Neural progenitor cell (in vitro differentiated cells): ENCODE results near the gene SUPT3H. TPM values are rescaled to one million over a fixed set of nuclear protein-coding genes. Genes with fewer than 3 reads are reported as not detected.

ENCODE experiments used
- DNase-seq: peaks from one replicate; pipeline ENCODE4 v3.0.0-alpha.2; 2016; ENCODE audit warnings: low spot score
- H2AFZ ChIP-seq: fragments of 200-600 bp; sonication (generic); replicated peaks from 2 replicates; pipeline ENCODE4 v1.6.1; 2016; ENCODE audit warnings: antibody characterized with exemption
- H3F3A ChIP-seq: fragments of 200-600 bp; sonication (generic); 2 replicates; pipeline ENCODE4 v1.6.1; 2016; ENCODE audit warnings: antibody characterized with exemption, low read depth
- H3K27ac ChIP-seq: fragments of 200-600 bp; sonication (generic); 2 replicates; pipeline ENCODE4 v1.5.1; 2016; ENCODE audit warnings: mild to moderate bottlenecking
- H3K27me3 ChIP-seq: fragments of 200-600 bp; sonication (generic); 2 replicates; pipeline ENCODE4 v1.6.1; 2016; ENCODE audit warnings: mild to moderate bottlenecking, moderate library complexity
- H3K36me3 ChIP-seq: fragments of 200-600 bp; sonication (generic); 2 replicates; pipeline ENCODE4 v1.5.1; 2016
- H3K4me1 ChIP-seq: fragments of 200-600 bp; sonication (generic); 2 replicates; pipeline ENCODE4 v1.6.1; 2016; ENCODE audit warnings: mixed run types
- H3K4me2 ChIP-seq: fragments of 200-600 bp; sonication (generic); 2 replicates; pipeline ENCODE4 v1.6.1; 2016
- H3K4me3 ChIP-seq: fragments of 200-600 bp; sonication (generic); 2 replicates; pipeline ENCODE4 v1.5.1; 2016
- H3K79me2 ChIP-seq: fragments of 200-600 bp; sonication (generic); 2 replicates; pipeline ENCODE4 v1.6.1; 2016; ENCODE audit warnings: low read depth
- H3K9ac ChIP-seq: fragments of 200-600 bp; sonication (generic); 2 replicates; pipeline ENCODE4 v1.6.1; 2016
- H3K9me3 ChIP-seq: fragments of 200-600 bp; sonication (generic); 2 replicates; pipeline ENCODE4 v1.5.1; 2016; ENCODE audit warnings: low read depth
- H4K20me1 ChIP-seq: fragments of 200-600 bp; sonication (generic); 2 replicates; pipeline ENCODE4 v1.6.1; 2016; ENCODE audit warnings: low read depth
- H3K27ac Mint-ChIP-seq: 3 replicates; pipeline ENCODE4 v1.8.0; 2021; ENCODE audit warnings: mixed read lengths
- H3K27me3 Mint-ChIP-seq: 2 replicates; pipeline ENCODE4 v1.8.0; 2022; ENCODE audit warnings: low read depth, mild to moderate bottlenecking, inconsistent platforms, moderate library complexity, mixed read lengths; ENCODE audit not compliant: insufficient read depth
- H3K36me3 Mint-ChIP-seq: 3 replicates; pipeline ENCODE4 v1.8.0; 2021; ENCODE audit warnings: mixed read lengths
- H3K4me1 Mint-ChIP-seq: 3 replicates; pipeline ENCODE4 v1.8.0; 2021; ENCODE audit warnings: mixed read lengths
- H3K4me3 Mint-ChIP-seq: 3 replicates; pipeline ENCODE4 v1.8.0; 2021; ENCODE audit warnings: mild to moderate bottlenecking, moderate library complexity, mixed read lengths
- H3K9me3 Mint-ChIP-seq: 3 replicates; pipeline ENCODE4 v1.8.0; 2020; ENCODE audit warnings: mixed read lengths
- CTCF ChIP-seq: fragments of 200-600 bp; sonication (generic); IDR thresholded peaks from 2 replicates; pipeline ENCODE4 v1.5.1; 2017; ENCODE audit warnings: antibody characterized with exemption, mild to moderate bottlenecking
- EZH2 ChIP-seq: fragments of 200-600 bp; sonication (generic); IDR thresholded peaks from 2 replicates; pipeline ENCODE4 v1.6.1; 2017; ENCODE audit warnings: antibody characterized with exemption, mild to moderate bottlenecking, moderate library complexity
- EZH2phosphoT487 ChIP-seq: fragments of 200-600 bp; sonication (generic); IDR thresholded peaks from 2 replicates; pipeline ENCODE4 v1.6.1; 2017; ENCODE audit warnings: antibody characterized with exemption
- total RNA-seq: library from RNA; depleted of rRNA; stranded (reverse); fragments of >200 nt; gene quantifications from 2 replicates; pipeline ENCODE4 v1.2.3, GENCODE V29; 2015; ENCODE audit warnings: low replicate concordance

SUPT3H gene
- total RNA-seq, 1 donor from 2014 or later, result 16.3 TPM

- H3K4me1 Mint-ChIP-seq, result no peaks in the 10 kb centered on the region
- no peak for DNase-seq
- Histone ChIP-seq H3K9me3 (no peaks in the 10 kb centered on the region), H3K36me3 (no peaks in the 10 kb centered on the region), H3K4me3 (no peak overlapping the region), H2AFZ (no peak overlapping the region), H3K27me3 (no peaks in the 10 kb centered on the region), H3K9ac (no peak overlapping the region), H3K4me2 (no peak overlapping the region), H4K20me1 (no peaks in the 10 kb centered on the region), H3K4me1 (peaks cover 8% of the 10 kb centered on the region), H3F3A (no peaks in the 10 kb centered on the region), H3K27ac (no peak overlapping the region), H3K79me2 (no peaks in the 10 kb centered on the region)
- H3K4me3 Mint-ChIP-seq, result no peak overlapping the region
- no peaks in the 10 kb centered on the region for H3K27me3 Mint-ChIP-seq
- TF ChIP-seq EZH2phosphoT487 (no peak), EZH2 (no peak), CTCF (no peak)
- no peak overlapping the region for H3K27ac Mint-ChIP-seq
- no peaks in the 10 kb centered on the region for H3K9me3 Mint-ChIP-seq
- no peaks in the 10 kb centered on the region for H3K36me3 Mint-ChIP-seq
Measured at GRCh38 chr6:44837741-44838140, 540.0 kb downstream of the SUPT3H start.

- Histone ChIP-seq H4K20me1 (no peaks in the 10 kb centered on the region), H3K4me1 (peaks cover 8% of the 10 kb centered on the region), H3K36me3 (no peaks in the 10 kb centered on the region), H3K79me2 (no peaks in the 10 kb centered on the region), H3K9me3 (no peaks in the 10 kb centered on the region), H3K27ac (no peak overlapping the region), H2AFZ (no peak overlapping the region), H3F3A (no peaks in the 10 kb centered on the region), H3K27me3 (no peaks in the 10 kb centered on the region), H3K4me3 (no peak overlapping the region), H3K9ac (no peak overlapping the region), H3K4me2 (no peak overlapping the region)
- TF ChIP-seq EZH2 (no peak), EZH2phosphoT487 (no peak), CTCF (no peak)
- Mint-ChIP-seq H3K27ac (no peak overlapping the region), H3K4me3 (no peak overlapping the region), H3K4me1 (no peaks in the 10 kb centered on the region), H3K36me3 (no peaks in the 10 kb centered on the region), H3K27me3 (no peaks in the 10 kb centered on the region), H3K9me3 (no peaks in the 10 kb centered on the region)
- DNase-seq, result no peak
Measured at GRCh38 chr6:44837255-44837654, 540.5 kb downstream of the SUPT3H start.

- Histone ChIP-seq H2AFZ (no peak overlapping the region), H3K27ac (no peak overlapping the region), H4K20me1 (no peaks in the 10 kb centered on the region), H3K27me3 (no peaks in the 10 kb centered on the region), H3K4me1 (peaks cover 8% of the 10 kb centered on the region), H3K4me2 (no peak overlapping the region), H3K79me2 (no peaks in the 10 kb centered on the region), H3F3A (no peaks in the 10 kb centered on the region), H3K9me3 (no peaks in the 10 kb centered on the region), H3K36me3 (no peaks in the 10 kb centered on the region), H3K4me3 (no peak overlapping the region), H3K9ac (no peak overlapping the region)
- Mint-ChIP-seq H3K36me3 (no peaks in the 10 kb centered on the region), H3K27ac (no peak overlapping the region), H3K27me3 (no peaks in the 10 kb centered on the region), H3K4me1 (no peaks in the 10 kb centered on the region), H3K9me3 (no peaks in the 10 kb centered on the region), H3K4me3 (no peak overlapping the region)
- TF ChIP-seq EZH2, result no peak
- no peak for TF ChIP-seq EZH2phosphoT487
- no peak for TF ChIP-seq CTCF
- DNase-seq, result no peak
Measured at GRCh38 chr6:44833248-44833647, 544.5 kb downstream of the SUPT3H start.
